RPMI7951 (cell line): Measurements from ENCODE around the gene HHLA2. TPM values are rescaled to one million over a fixed set of nuclear protein-coding genes. Genes with fewer than 3 reads are reported as not detected.
A peak's percentile ranks its signal among the peaks of the same experiment; 100 is the strongest.

Experiments used
- DNase-seq: peaks from one replicate; pipeline ENCODE4 v3.0.0-alpha.2; 2012; ENCODE audit warnings: low read depth
- total RNA-seq: library from RNA; depleted of rRNA; stranded (reverse); fragments of >200 nt; shearing (Covaris generic); gene quantifications from 2 replicates; pipeline ENCODE4 v1.2.3, GENCODE V29; 2014

HHLA2 gene
- total RNA-seq, 1 experiment from 2014 or later, result not detected

DNA sequence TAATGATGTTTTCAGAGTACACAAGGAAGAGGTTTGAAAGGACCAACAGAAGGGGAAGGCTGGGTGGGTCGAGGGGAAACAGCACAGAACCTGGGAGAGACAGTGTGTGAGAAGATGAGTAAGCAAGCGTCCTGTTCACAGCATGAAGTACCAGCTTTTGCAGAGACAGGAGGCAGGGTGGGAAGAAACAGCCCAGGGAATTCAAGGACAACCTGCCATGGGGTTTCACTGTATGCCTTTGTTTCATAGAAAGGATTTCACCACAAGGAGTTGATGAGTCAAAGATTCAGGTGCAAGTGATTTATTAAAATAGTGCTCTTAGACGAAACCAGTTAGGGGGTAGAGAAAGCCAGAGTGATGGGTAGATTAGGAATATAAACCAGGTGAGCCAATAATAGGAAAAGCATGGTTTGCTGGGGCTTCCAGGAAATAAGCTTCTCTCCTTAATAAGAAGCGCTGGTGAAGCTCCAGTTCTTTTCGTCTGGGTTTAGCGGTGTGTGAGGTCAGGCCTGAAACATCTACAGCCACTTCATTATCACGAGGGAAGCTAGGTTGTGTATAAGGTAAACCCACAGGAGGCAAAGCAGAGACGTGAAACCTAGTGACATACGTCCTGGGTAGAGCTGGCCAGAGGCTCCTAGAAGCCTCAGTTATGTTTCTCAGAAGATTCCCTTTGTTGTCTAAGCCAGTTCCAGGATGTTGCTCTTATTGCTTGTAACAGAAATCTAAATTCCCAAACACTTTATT lies 3.9 kb downstream of the HHLA2 start:
- no peak for DNase-seq

GRCh38 chr3:108301695-108302404 lies 5.5 kb downstream of the HHLA2 start:
- DNase-seq, result no peak

DNA sequence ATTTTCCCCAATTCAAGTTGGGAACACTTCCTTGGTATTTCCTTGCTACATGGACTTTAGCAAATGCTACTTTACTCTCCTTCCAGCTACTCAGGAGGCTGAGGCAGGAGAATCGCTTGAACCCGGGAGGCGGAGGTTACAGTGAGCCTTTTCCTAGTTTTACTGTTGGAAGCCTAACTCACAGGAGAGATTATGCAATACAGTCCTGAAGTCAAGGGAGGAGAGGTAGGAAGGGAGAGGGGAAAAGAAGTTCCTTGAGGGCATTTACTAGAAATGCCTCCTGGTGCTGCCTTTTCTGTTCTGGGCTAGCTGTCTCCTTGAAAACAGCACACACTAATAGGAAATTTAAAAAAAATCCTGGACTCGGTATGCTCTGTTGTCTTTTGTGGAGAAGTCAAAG lies 6.2 kb downstream of the HHLA2 start:
- no peak for DNase-seq

GRCh38 chr3:108305484-108306172 lies 9.3 kb downstream of the HHLA2 start:
- DNase-seq, result no peak

DNA sequence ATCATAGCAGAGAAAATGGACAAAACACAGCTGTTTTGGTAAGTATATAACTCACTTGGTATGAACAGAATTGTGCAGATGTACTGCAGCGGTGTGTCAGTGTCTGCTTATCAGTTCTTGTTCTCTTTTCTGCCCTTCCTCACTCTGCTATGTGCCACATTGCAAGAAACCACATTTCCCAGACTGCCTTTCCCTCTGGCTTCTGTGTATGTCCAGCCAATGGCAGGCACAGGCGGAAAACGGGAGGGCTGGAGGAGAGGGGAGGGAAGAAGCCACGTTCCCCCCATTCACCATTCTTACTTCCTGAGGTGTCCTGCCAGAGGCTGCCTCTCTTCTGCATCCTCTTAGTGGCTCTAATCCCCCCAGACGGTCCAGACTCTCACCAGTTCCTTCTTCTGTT lies 15.4 kb downstream of the HHLA2 start:
- no peak for DNase-seq

DNA sequence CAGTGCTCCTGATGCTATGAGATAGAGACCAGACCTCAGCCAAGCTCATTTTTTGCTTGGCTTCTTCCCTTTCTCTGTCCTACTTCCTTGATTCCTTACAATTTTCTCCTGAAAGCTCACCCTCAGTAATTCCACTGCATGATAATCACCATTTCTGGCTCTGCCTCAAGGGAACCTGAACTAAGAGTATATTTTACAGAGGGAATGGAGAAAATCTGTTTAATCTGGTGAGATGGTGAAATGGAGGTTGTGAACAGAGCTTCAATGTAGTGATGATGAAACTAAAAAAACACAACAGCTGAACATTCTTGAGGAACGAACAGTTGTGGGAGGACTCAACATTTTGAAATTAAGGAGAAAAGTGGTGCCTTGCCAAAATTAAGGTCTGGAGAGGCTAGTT lies 16.3 kb downstream of the HHLA2 start:
- no peak for DNase-seq

DNA sequence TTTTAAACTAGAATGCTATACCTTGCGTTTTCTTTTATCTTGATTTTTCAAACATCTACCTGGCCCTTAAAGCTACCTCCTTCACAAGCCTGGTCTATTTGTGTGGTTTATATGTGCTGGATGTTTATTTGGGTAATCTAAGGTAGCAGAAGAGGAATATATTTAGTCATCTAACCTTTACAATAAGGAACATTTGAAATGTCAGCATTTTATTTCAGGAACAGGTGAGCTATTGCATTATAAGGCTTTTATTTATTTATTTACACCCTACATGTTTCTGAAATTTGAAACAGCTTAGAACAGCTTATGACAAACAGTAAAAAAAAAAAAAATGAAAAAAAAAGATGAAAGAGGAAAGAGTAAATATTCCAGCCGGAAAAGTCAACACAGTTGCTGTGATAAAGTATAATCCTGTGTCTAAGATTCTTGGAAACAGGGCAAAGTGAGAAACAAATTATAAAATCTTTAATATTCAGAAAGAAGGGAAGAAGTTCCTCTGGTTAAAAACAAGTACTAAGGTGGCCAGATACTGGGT lies 19.5 kb downstream of the HHLA2 start:
- no peak for DNase-seq

DNA sequence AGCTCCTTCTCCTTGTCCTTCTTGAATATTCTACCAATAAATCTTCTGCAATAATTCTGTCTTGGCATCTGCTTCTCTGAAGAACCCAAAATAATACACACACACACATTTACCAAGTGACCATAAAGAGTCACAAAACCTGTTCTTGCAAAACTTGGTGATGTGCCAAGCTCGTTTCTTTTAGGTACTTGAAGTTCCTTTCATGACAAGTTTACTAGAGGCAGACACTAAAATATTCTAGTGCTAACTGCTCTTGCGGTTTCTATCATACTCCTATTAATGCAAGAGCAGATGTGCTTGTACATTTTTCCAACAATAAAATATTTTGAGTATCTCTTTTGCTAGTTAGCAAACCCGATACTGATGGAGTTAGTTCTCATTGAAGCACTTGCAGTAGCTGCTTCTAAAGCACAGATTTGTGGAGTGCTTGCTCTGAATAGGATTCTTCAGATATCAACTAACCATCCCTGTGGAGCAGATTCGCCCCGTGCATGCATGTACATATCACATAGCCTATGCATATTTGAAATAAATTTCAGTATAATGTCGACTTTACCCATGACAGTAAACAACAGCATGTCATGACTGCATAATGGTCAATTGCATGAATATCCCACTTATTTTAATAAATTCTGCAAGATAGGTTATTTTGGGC lies 23.2 kb downstream of the HHLA2 start:
- DNase-seq, result no peak

GRCh38 chr3:108320746-108321350 lies 24.5 kb downstream of the HHLA2 start:
- DNase-seq, result no peak

DNA sequence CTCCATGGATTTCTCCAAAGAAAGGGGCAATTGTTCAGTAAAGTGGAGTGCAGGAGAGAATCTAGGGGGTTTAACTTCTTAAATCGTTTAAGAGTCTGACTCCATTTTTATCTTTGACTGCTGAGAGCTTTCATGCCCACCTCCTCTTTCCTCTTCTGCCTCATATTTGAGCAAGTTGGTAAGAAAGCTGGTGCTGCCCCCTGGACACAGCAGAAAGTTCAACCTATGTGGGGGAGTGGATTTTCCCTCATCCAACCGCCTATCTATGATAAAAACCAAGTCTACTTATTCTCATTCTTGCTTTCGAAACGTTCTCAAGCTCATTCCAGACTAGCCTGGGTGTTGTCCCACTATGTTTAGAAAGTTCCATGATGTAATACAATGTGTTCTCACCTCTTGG lies 26.0 kb downstream of the HHLA2 start:
- peak; percentile 11 for DNase-seq

GRCh38 chr3:108324177-108324576 lies 27.8 kb downstream of the HHLA2 start:
- DNase-seq, result no peak

GRCh38 chr3:108327168-108327567 lies 30.8 kb downstream of the HHLA2 start:
- DNase-seq, result no peak

DNA sequence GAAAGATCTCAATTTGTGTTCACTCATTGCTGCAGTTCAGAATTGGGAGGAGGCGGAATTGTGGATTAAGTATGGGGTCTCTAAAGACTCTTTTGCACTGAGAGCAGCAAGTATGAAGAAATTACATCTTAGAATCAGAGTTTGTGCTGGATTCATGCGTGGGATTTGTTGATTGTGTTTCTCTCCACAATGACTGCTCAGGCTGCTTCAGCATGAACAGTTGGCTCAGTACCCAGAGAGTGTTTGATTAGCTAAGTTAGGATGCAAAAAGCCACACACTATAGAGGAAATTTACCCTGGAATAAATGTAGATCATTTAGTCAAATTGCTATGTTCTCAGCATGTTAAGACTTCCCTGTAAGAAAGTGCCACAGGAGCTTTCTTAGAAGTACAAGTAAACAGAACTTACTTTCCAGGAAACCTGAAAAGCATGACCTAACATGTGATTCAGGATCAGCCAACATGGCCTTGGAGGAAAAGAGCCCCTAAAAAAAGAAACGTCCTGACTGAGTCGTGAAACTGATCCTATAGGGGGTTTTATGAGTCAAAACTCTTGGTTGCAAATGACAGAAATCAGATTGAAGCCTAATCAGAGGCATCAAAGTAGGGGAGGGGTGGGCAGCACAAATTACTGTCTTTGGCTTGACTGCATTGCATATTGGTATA lies 32.6 kb downstream of the HHLA2 start:
- DNase-seq, result no peak

DNA sequence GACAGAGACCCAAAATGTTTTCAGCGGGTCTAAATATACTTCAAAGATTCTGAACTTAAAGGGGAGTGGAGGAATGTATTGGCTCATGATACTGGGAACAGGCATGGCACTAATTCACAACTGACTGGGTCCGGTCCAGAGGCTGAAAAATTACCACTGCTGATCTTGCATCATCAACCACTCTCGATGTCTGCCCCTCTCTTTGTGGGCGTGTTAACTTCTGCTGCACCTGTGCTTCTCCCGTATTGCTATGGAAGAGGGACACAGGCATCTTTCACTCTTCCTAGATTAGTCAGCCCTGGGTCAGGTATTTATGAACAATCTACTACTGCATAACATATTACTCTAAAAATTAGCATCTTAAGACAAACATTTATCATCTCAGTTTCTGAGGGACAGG lies 33.2 kb downstream of the HHLA2 start:
- DNase-seq, result no peak

DNA sequence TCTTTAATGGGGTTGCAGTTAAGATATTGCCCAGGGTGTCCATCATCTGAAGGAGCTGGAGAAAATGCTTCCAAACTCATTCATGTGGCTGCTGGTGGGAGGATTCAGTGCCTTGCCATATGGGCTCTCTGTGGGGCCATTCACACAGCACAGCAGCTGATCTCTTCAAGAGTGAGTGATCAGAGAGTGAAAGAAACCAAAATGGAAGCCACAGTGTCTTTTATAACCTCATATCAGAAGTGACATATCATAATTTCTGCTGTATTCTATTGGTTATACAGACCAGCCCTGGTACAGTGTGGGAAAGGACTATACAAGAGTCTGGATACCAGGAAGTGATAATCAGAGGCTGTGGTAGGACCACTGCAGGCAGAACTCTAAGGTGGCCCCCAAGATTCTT lies 33.6 kb downstream of the HHLA2 start:
- no peak for DNase-seq

GRCh38 chr3:108331792-108332191 lies 35.4 kb downstream of the HHLA2 start:
- DNase-seq, result no peak

DNA sequence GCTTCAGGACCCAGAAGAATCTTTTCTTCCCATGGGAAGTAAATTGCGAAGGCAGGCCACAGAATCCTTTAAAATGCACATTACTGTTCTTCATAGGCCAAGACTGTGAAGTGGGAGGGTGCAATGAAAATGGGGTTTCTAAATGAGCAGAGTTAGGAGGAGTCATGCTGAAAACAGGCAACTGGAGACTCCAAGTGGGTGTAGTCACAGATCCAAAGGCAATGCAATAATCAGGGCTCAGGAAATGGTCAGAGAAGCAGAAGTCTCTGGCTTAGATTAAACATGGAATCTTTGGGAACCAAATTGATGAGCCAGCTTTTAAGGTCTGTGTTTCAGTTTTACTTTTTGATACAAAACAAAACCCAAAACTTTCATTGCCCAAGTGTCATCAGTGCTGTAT lies 37.6 kb downstream of the HHLA2 start:
- no peak for DNase-seq

GRCh38 chr3:108334701-108335100 lies 38.4 kb downstream of the HHLA2 start:
- DNase-seq, result no peak

- no peak for DNase-seq
Measured at GRCh38 chr3:108338901-108339545, 42.7 kb downstream of the HHLA2 start.

DNA sequence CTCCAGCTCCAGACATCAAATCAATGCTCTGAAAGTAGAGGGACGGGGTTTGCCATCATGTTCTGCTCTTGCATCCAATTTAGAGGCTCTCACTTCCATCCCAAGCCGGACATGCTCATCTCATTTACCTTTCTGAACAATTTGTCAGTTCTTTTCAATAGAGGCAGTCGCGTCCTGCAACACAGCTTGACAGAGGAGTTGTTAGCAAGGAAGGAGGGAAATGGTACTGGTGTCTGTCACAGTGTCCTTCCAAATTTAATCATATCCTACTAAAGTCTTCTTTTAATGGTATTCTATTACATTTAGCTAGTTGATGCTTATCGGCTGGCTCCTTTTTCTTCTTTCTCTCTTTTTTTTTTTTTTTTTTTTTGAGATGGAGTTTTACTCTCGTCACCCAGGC lies 45.6 kb downstream of the HHLA2 start:
- DNase-seq, result no peak
